DND-41 (cell line): ENCODE measurements around the gene SMIM14.

Source experiments
- ATAC-seq: fragments of 200-7000 bp; cut with Tn5 transposase; 3 replicates; pipeline ENCODE4 v1.9.1; 2021; ENCODE audit warnings: low read depth; ENCODE audit not compliant: insufficient read depth
- DNase-seq: peaks from one replicate; pipeline ENCODE4 v3.0.0-alpha.2; 2020
- H2AFZ ChIP-seq: 2 replicates; pipeline ENCODE4 v1.6.0; 2012; ENCODE audit warnings: low read depth, low read length
- H3K27ac ChIP-seq: 2 replicates; pipeline ENCODE4 v1.5.1; 2012; ENCODE audit warnings: low read length, inconsistent platforms
- H3K27me3 ChIP-seq: fragments of 200-600 bp; sonication (generic); 2 replicates; pipeline ENCODE4 v1.6.0; 2012; ENCODE audit warnings: low read length, mild to moderate bottlenecking, inconsistent platforms; ENCODE audit not compliant: insufficient read depth, poor library complexity
- H3K36me3 ChIP-seq: 2 replicates; pipeline ENCODE4 v1.5.1; 2012; ENCODE audit warnings: low read length, inconsistent platforms; ENCODE audit not compliant: insufficient read depth
- H3K4me1 ChIP-seq: 2 replicates; pipeline ENCODE4 v1.5.1; 2012; ENCODE audit warnings: mild to moderate bottlenecking, low read length; ENCODE audit not compliant: insufficient read depth
- H3K4me2 ChIP-seq: 2 replicates; pipeline ENCODE4 v1.6.0; 2012; ENCODE audit warnings: mild to moderate bottlenecking, moderate library complexity, low read length, inconsistent platforms; ENCODE audit not compliant: insufficient read depth
- H3K4me3 ChIP-seq, 2 experiments: fragments of 200-600 bp in 1 of 2; shearing (Covaris generic) in 1 of 2; 2 replicates each; pipeline ENCODE4 v1.5.1; 2012 to 2016; ENCODE audit warnings: inconsistent platforms in 2 of 2, low read length in 2 of 2, mild to moderate bottlenecking in 2 of 2, low read depth in 1 of 2, moderate library complexity in 1 of 2
- H3K79me2 ChIP-seq: 2 replicates; pipeline ENCODE4 v1.6.0; 2012; ENCODE audit warnings: low read length, inconsistent platforms; ENCODE audit not compliant: insufficient read depth
- H3K9ac ChIP-seq: 2 replicates; pipeline ENCODE4 v1.6.0; 2012; ENCODE audit warnings: low read depth, mild to moderate bottlenecking, inconsistent platforms, low read length, moderate library complexity
- H3K9me3 ChIP-seq: 2 replicates; pipeline ENCODE4 v1.5.1; 2012; ENCODE audit warnings: low read length, moderate library complexity, mild to moderate bottlenecking, inconsistent platforms; ENCODE audit not compliant: insufficient read depth, severe bottlenecking
- H4K20me1 ChIP-seq: 2 replicates; pipeline ENCODE4 v1.6.0; 2012; ENCODE audit warnings: low read length; ENCODE audit not compliant: insufficient read depth
- CTCF ChIP-seq: IDR thresholded peaks from 2 replicates; pipeline ENCODE4 v1.5.1; 2012; ENCODE audit warnings: borderline replicate concordance, low read length, moderate library complexity, mild to moderate bottlenecking; ENCODE audit not compliant: poor library complexity, severe bottlenecking; ENCODE audit errors: extremely low read depth
- EZH2 ChIP-seq: IDR thresholded peaks from 3 replicates; pipeline ENCODE4 v1.6.1; 2012; ENCODE audit warnings: borderline replicate concordance, low read depth, mild to moderate bottlenecking, moderate library complexity, low read length, inconsistent platforms; ENCODE audit not compliant: severe bottlenecking

SMIM14 gene

GRCh38 chr4:39648827-39649558 lies 10.3 kb upstream of the SMIM14 start:
- Histone ChIP-seq H3K9ac (no peak overlapping the region), H3K4me1 (no peaks in the 10 kb centered on the region), H3K4me3 (no peak overlapping the region), H3K27ac (no peak overlapping the region), H4K20me1 (no peaks in the 10 kb centered on the region), H3K4me2 (no peak overlapping the region), H3K27me3 (no peaks in the 10 kb centered on the region), H3K36me3 (no peaks in the 10 kb centered on the region), H3K79me2 (no peaks in the 10 kb centered on the region), H3K9me3 (no peaks in the 10 kb centered on the region), H2AFZ (no peak overlapping the region)
- ATAC-seq (no peak), DNase-seq (no peak)
- no peak for TF ChIP-seq CTCF
- no peak for TF ChIP-seq EZH2

GRCh38 chr4:39648213-39648612 lies 9.5 kb upstream of the SMIM14 start:
- Histone ChIP-seq H3K4me1 (no peaks in the 10 kb centered on the region), H3K79me2 (no peaks in the 10 kb centered on the region), H3K4me3 (no peak overlapping the region), H3K36me3 (no peaks in the 10 kb centered on the region), H3K9ac (no peak overlapping the region), H3K9me3 (no peaks in the 10 kb centered on the region), H3K4me2 (no peak overlapping the region), H3K27ac (no peak overlapping the region), H2AFZ (no peak overlapping the region), H4K20me1 (no peaks in the 10 kb centered on the region), H3K27me3 (no peaks in the 10 kb centered on the region)
- no peak for TF ChIP-seq EZH2
- TF ChIP-seq CTCF: no peak
- DNase-seq: no peak
- no peak for ATAC-seq

- Histone ChIP-seq H3K79me2 (no peaks in the 10 kb centered on the region), H3K9me3 (no peaks in the 10 kb centered on the region), H3K4me3 (no peak overlapping the region), H3K4me1 (peaks cover 21% of the 10 kb centered on the region), H3K27ac (no peak overlapping the region), H3K9ac (no peak overlapping the region), H3K4me2 (no peak overlapping the region), H2AFZ (no peak overlapping the region), H3K36me3 (no peaks in the 10 kb centered on the region), H4K20me1 (no peaks in the 10 kb centered on the region), H3K27me3 (peaks cover 9% of the 10 kb centered on the region)
- ATAC-seq (no peak), DNase-seq (no peak)
- no peak for TF ChIP-seq CTCF
- no peak for TF ChIP-seq EZH2
These were observed 4.4 kb upstream of the SMIM14 start for GRCh38 chr4:39642885-39643552.
